CD14-positive monocyte (primary cell): Measurements from ENCODE around the gene PHC3. TPM values are rescaled to one million over a fixed set of nuclear protein-coding genes. Genes with fewer than 3 reads are reported as not detected.
"Not testable (repeated sequence)": the region's sequence is repeated elsewhere in the genome, so short reads cannot be mapped to it uniquely, and the experiment has no call there.

Experiments
- DNase-seq, 3 donors: peaks; one replicate each; pipeline ENCODE4 v3.0.0-alpha.2; 2011 to 2022
- H2AFZ ChIP-seq: 2 replicates; pipeline ENCODE4 v1.6.0; 2012; ENCODE audit warnings: mild to moderate bottlenecking, low read depth, low read length, inconsistent platforms; ENCODE audit not compliant: insufficient read depth, poor library complexity, severe bottlenecking
- H3K27ac ChIP-seq, 2 donors: 1 replicate in 1 of 2; 2 replicates in 1 of 2; pipeline ENCODE4 v1.5.1; 2012 to 2013; ENCODE audit warnings: low read length in 2 of 2, control low read depth in 1 of 2, inconsistent platforms in 1 of 2, low read depth in 1 of 2, mild to moderate bottlenecking in 1 of 2
- H3K27me3 ChIP-seq, 2 donors: one replicate each; pipeline versions ENCODE4 v1.6.0 to v1.6.1; 2011 to 2013; ENCODE audit warnings: low read length in 2 of 2; ENCODE audit not compliant: control insufficient read depth in 2 of 2, insufficient read depth in 2 of 2
- H3K36me3 ChIP-seq, 2 donors: replicated peaks in 1 of 2; 1 replicate in 1 of 2; 2 replicates in 1 of 2; pipeline versions ENCODE4 v1.5.1 to v1.6.1; 2012 to 2013; ENCODE audit warnings: low read length in 2 of 2, control low read depth in 1 of 2, inconsistent platforms in 1 of 2, mild to moderate bottlenecking in 1 of 2; ENCODE audit not compliant: insufficient read depth in 2 of 2, control insufficient read depth in 1 of 2
- H3K4me1 ChIP-seq, 2 donors: 1 replicate in 1 of 2; 2 replicates in 1 of 2; pipeline versions ENCODE4 v1.5.1 to v1.6.1; 2012 to 2013; ENCODE audit warnings: low read length in 2 of 2, control low read depth in 1 of 2, inconsistent platforms in 1 of 2, mild to moderate bottlenecking in 1 of 2, moderate library complexity in 1 of 2; ENCODE audit not compliant: insufficient read depth in 2 of 2, control insufficient read depth in 1 of 2
- H3K4me2 ChIP-seq: replicated peaks from 2 replicates; pipeline ENCODE3; 2012; ENCODE audit warnings: low read length, moderate library complexity, mild to moderate bottlenecking; ENCODE audit not compliant: poor library complexity, severe bottlenecking; ENCODE audit errors: extremely low read depth
- H3K4me3 ChIP-seq, 3 experiments: fragments of 200-600 bp in 1 of 3; sonication (generic) in 1 of 3; replicated peaks in 1 of 3; 1 replicate in 2 of 3; 2 replicates in 1 of 3; pipeline ENCODE4 v1.5.1; 2011 to 2013; ENCODE audit warnings: low read length in 3 of 3, mild to moderate bottlenecking in 3 of 3, control low read depth in 2 of 3, low read depth in 2 of 3, inconsistent platforms in 1 of 3, moderate library complexity in 1 of 3
- H3K79me2 ChIP-seq: 2 replicates; pipeline ENCODE4 v1.6.0; 2012; ENCODE audit warnings: mild to moderate bottlenecking, control low read depth, inconsistent platforms, low read length, moderate library complexity; ENCODE audit not compliant: insufficient read depth
- H3K9ac ChIP-seq: 2 replicates; pipeline ENCODE4 v1.6.0; 2017; ENCODE audit warnings: low read length, mild to moderate bottlenecking; ENCODE audit not compliant: insufficient read depth, poor library complexity, severe bottlenecking
- H3K9me3 ChIP-seq, 2 donors: replicated peaks in 1 of 2; 1 replicate in 1 of 2; 2 replicates in 1 of 2; pipeline versions ENCODE4 v1.5.1 to v1.6.1; 2012 to 2013; ENCODE audit warnings: low read length in 2 of 2, control low read depth in 1 of 2; ENCODE audit not compliant: control insufficient read depth in 1 of 2, insufficient read depth in 1 of 2
- H4K20me1 ChIP-seq: 2 replicates; pipeline ENCODE4 v1.6.0; 2012; ENCODE audit warnings: mild to moderate bottlenecking, low read length, control low read depth, moderate library complexity; ENCODE audit not compliant: insufficient read depth
- H3K27ac Mint-ChIP-seq, 7 donors: one replicate each; pipeline ENCODE4 v1.8.0; 2020; ENCODE audit warnings: mild to moderate bottlenecking in 7 of 7, mixed read lengths in 7 of 7, moderate library complexity in 6 of 7, inconsistent platforms in 2 of 7
- H3K27me3 Mint-ChIP-seq, 3 donors: one replicate each; pipeline ENCODE4 v1.8.0; 2021 to 2022; ENCODE audit warnings: low read depth in 3 of 3, mild to moderate bottlenecking in 3 of 3, mixed read lengths in 3 of 3, moderate library complexity in 3 of 3, inconsistent platforms in 1 of 3
- H3K36me3 Mint-ChIP-seq, 2 donors: one replicate each; pipeline ENCODE4 v1.8.0; 2020; ENCODE audit warnings: mixed read lengths in 2 of 2, inconsistent platforms in 1 of 2, mild to moderate bottlenecking in 1 of 2
- H3K4me1 Mint-ChIP-seq: one replicate; pipeline ENCODE4 v1.8.0; 2020; ENCODE audit warnings: mild to moderate bottlenecking, mixed read lengths
- H3K4me3 Mint-ChIP-seq, 2 donors: one replicate each; pipeline ENCODE4 v1.8.0; 2020; ENCODE audit warnings: mild to moderate bottlenecking in 2 of 2, mixed read lengths in 2 of 2, moderate library complexity in 1 of 2
- H3K9me3 Mint-ChIP-seq, 7 donors: one replicate each; pipeline ENCODE4 v1.8.0; 2020 to 2022; ENCODE audit warnings: mixed read lengths in 7 of 7, mild to moderate bottlenecking in 6 of 7, moderate library complexity in 6 of 7, inconsistent platforms in 2 of 7
- WGBS: methylation state at CpG from one replicate; pipeline ENCODE4 v1.1.5; 2013; ENCODE audit warnings: missing lambda C conversion rate; ENCODE audit not compliant: insufficient coverage; 5-methylcytosine and 5-hydroxymethylcytosine counted together
- intact Hi-C, 2 donors: fragments of 100-400 bp; cut with micrococcal nuclease; formaldehyde crosslinking; loops; one replicate each; pipeline versions ENCODE4 v1.15.0 to v1.15.1; 2023
- polyA plus RNA-seq, 3 donors: library from polyadenylated mRNA; depleted of rRNA in 1 of 3; unstranded in 2 of 3; stranded (reverse) in 1 of 3; fragments of 300-500 nt in 2 of 3; fragments of >200 nt in 1 of 3; fragmentation: Illumina TruSeq in 2 of 3; gene quantifications; 1 replicate in 2 of 3; 2 replicates in 1 of 3; pipeline ENCODE4 v1.2.3, GENCODE V29; 2012 to 2021
- TF ChIP-seq, protein P1 (sequence below): fragments of 200-600 bp; IDR thresholded peaks from one replicate; pipeline ENCODE4 v1.8.0; 2022; ENCODE audit warnings: antibody characterized with exemption, mild to moderate bottlenecking

The PHC3 gene
- polyA plus RNA-seq, 3 donors: 7.5 to 26.1 (median 12.6) TPM

DNA sequence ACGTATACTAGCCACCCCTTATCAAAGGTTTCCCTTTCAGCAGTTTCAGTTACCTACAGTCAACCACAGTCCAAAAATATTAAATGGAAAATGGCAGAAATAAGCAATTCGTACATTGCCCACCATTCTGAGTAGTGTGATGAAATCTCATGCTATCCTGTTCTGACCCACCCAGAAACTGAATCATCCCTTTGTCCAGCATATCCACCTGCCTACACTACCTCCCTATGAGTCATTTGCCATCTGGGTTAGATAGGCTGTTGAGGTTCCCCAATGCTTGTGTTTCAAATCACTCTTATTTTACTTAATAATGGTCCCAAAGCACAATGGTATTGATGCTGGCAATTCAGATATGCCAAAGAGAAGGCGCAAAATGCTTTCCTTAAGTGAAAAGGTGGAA lies 15.3 kb upstream of the PHC3 start:
- no peaks in the 10 kb centered on the region for H3K36me3 Mint-ChIP-seq
- no peak overlapping the region for H3K4me2 ChIP-seq

GRCh38 chr3:170195759-170196158 lies 14.2 kb upstream of the PHC3 start:
- WGBS: 71% methylated on average over 1 of the region's 3 CpGs
- H3K4me2 ChIP-seq, H3K9me3 Mint-ChIP-seq, H3K36me3 ChIP-seq, H3K79me2 ChIP-seq, H3K27ac ChIP-seq, H2AFZ ChIP-seq, H3K27ac Mint-ChIP-seq, H3K4me3 Mint-ChIP-seq, H3K27me3 ChIP-seq, H3K4me1 ChIP-seq, H3K27me3 Mint-ChIP-seq, H3K4me1 Mint-ChIP-seq, H4K20me1 ChIP-seq, H3K4me3 ChIP-seq, H3K9ac ChIP-seq, intact Hi-C loops, DNase-seq, H3K9me3 ChIP-seq, H3K36me3 Mint-ChIP-seq: not testable (repeated sequence)

More for the DNA sequence above, 15.3 kb upstream of the PHC3 start:
- no peaks in the 10 kb centered on the region for H3K4me1 ChIP-seq
- Mint-ChIP-seq H3K27me3 (peaks cover 0 to 8% (median 2%) of the 10 kb centered on the region in 3 donors), H3K4me1 (no peaks in the 10 kb centered on the region), H3K27ac (no peak overlapping the region), H3K9me3 (peaks cover 0 to 3% (median 0%) of the 10 kb centered on the region in 7 donors), H3K4me3 (no peak overlapping the region)
- TF ChIP-seq, protein P1, sequence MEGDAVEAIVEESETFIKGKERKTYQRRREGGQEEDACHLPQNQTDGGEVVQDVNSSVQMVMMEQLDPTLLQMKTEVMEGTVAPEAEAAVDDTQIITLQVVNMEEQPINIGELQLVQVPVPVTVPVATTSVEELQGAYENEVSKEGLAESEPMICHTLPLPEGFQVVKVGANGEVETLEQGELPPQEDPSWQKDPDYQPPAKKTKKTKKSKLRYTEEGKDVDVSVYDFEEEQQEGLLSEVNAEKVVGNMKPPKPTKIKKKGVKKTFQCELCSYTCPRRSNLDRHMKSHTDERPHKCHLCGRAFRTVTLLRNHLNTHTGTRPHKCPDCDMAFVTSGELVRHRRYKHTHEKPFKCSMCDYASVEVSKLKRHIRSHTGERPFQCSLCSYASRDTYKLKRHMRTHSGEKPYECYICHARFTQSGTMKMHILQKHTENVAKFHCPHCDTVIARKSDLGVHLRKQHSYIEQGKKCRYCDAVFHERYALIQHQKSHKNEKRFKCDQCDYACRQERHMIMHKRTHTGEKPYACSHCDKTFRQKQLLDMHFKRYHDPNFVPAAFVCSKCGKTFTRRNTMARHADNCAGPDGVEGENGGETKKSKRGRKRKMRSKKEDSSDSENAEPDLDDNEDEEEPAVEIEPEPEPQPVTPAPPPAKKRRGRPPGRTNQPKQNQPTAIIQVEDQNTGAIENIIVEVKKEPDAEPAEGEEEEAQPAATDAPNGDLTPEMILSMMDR: no peak
- H3K9me3 ChIP-seq: no peaks in the 10 kb centered on the region
- no peak overlapping the region for H3K4me3 ChIP-seq
- DNase-seq: no peak
- H3K9ac ChIP-seq: no peak overlapping the region
- no peaks in the 10 kb centered on the region for H3K36me3 ChIP-seq
- no peaks in the 10 kb centered on the region for H3K27me3 ChIP-seq
- H3K27ac ChIP-seq: no peak overlapping the region
- H4K20me1 ChIP-seq: no peaks in the 10 kb centered on the region
- intact Hi-C loops: no loop called here
- no CpG with 5 or more reads among the region's 3 CpGs for WGBS
- H3K79me2 ChIP-seq: no peaks in the 10 kb centered on the region
- no peak overlapping the region for H2AFZ ChIP-seq
